ENCODE data around the gene WDTC1.

DNA sequence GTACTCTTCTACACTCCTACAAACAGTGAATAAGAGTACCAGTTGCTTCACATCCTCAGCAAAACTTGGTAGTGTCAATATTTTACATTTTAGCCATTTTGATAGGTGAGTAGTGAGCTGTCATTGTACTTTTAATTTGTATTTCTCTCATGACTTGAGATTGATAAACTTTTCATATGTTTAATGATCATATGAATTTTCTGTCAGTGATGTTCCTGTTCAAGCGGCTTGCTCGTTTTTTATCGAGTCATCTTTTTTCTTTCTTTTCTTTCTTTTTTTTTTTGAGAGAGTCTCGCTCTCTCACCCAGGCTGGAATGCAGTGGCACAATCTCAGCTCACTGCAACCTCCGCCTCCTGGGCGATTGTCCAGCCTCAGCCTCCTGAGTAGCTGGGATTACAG is 17.0 kb upstream of the WDTC1 start:
- TF ChIP-seq, protein P1, sequence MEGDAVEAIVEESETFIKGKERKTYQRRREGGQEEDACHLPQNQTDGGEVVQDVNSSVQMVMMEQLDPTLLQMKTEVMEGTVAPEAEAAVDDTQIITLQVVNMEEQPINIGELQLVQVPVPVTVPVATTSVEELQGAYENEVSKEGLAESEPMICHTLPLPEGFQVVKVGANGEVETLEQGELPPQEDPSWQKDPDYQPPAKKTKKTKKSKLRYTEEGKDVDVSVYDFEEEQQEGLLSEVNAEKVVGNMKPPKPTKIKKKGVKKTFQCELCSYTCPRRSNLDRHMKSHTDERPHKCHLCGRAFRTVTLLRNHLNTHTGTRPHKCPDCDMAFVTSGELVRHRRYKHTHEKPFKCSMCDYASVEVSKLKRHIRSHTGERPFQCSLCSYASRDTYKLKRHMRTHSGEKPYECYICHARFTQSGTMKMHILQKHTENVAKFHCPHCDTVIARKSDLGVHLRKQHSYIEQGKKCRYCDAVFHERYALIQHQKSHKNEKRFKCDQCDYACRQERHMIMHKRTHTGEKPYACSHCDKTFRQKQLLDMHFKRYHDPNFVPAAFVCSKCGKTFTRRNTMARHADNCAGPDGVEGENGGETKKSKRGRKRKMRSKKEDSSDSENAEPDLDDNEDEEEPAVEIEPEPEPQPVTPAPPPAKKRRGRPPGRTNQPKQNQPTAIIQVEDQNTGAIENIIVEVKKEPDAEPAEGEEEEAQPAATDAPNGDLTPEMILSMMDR (IDR thresholded peaks at IDR 0.05) = no peak
- TF ChIP-seq POLR2AphosphoS5 (IDR thresholded peaks at IDR 0.05) = no peak
- no peak for TF ChIP-seq EP300 (IDR thresholded peaks at IDR 0.05)
- TF ChIP-seq POLR2A (IDR thresholded peaks at IDR 0.05; ENCODE audit: low read depth) = no peak

All from esophagus muscularis mucosa (tissue), 4 donors.